ENCODE data around the gene WWOX.

DNA sequence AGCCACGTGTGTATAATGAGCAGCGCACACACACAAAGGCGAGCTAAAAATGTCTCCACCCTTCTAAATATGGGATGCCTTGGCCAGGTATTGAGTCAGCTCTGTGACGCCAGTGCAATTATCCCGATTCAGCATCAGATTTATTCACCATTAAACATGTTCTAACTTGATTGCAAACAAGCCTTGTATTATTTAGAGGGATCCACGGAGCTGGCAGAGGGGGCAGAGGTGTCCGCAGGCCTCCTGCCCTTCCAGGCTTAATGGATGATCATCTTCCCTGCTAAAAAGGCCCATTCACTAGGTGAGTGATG lies 909.4 kb downstream of the WWOX start:
- TF ChIP-seq SUZ12 (IDR thresholded peaks at IDR 0.05; ENCODE audit: extremely low read depth, insufficient read depth, insufficient read length) (no peak), ZNF274 (IDR thresholded peaks at IDR 0.05; ENCODE audit: low read depth, low read length) (no peak), YY1 (IDR thresholded peaks at IDR 0.05; ENCODE audit: insufficient read depth, insufficient read length) (no peak)

Measured in NT2/D1 (cell line).